Mammary epithelial cell (primary cell): ENCODE results near the gene RINL.

ENCODE experiments used
- CTCF ChIP-seq, 2 donors: IDR thresholded peaks in 1 of 2; conservative IDR thresholded peaks in 1 of 2; 2 replicates each; pipeline ENCODE4 v1.5.1; 2011 to 2012; ENCODE audit warnings: inconsistent platforms in 2 of 2, low read length in 2 of 2, mild to moderate bottlenecking in 2 of 2, control low read depth in 1 of 2, low read depth in 1 of 2; ENCODE audit not compliant: insufficient read depth in 1 of 2; ENCODE audit errors: extremely low read depth in 1 of 2
- EZH2 ChIP-seq: IDR thresholded peaks from 2 replicates; pipeline ENCODE4 v1.6.1; 2012; ENCODE audit warnings: low read length, inconsistent platforms, borderline replicate concordance

- no peak for TF ChIP-seq CTCF (conservative IDR thresholded peaks at IDR 0.05 in 1 of 2, IDR thresholded peaks at IDR 0.05 in 1 of 2; ENCODE audit: extremely low read depth in 1 of 2, insufficient read depth in 1 of 2, low read depth in 1 of 2, low read length in 2 of 2)
- no peak for TF ChIP-seq EZH2
These were observed 26.8 kb upstream of the RINL start for GRCh38 chr19:38904581-38905539.
